IMR-90 (cell line): ENCODE data around the gene KCNAB1. TPM values are rescaled to one million over a fixed set of nuclear protein-coding genes. Genes with fewer than 3 reads are reported as not detected.
"Not testable (repeated sequence)": the region's sequence is repeated elsewhere in the genome, so short reads cannot be mapped to it uniquely, and the experiment has no call there.

Experiments used
- ATAC-seq: fragments of 200-7000 bp; cut with Tn5 transposase; 2 replicates; pipeline ENCODE4 v1.9.1; 2020; ENCODE audit warnings: low read depth, mild to moderate bottlenecking, moderate library complexity
- BruUV-seq: library from RNA; stranded (reverse); fragments of 400-500 nt; replicated peaks from 2 replicates; lab custom pipeline; 2021; lab: Mats Ljungman, UMichigan
- CTCF ChIA-PET: fragments of 300-600 bp; formaldehyde crosslinking; extraction: SDS; loops from one replicate; lab custom pipeline; 2021; ENCODE audit warnings: antibody characterized with exemption; lab: Yijun Ruan, JAX
- POLR2A ChIA-PET: fragments of 300-600 bp; sonication (Branson Sonifier 250); formaldehyde crosslinking; loops from one replicate; lab custom pipeline; 2022; ENCODE audit warnings: antibody characterized with exemption; ENCODE audit not compliant: unreplicated experiment; lab: Charles Lee
- DNase-seq: peaks from one replicate; pipeline ENCODE4 v3.0.0; 2013
- H2AFZ ChIP-seq: replicated peaks from 2 replicates; pipeline ENCODE3; 2013; ENCODE audit warnings: low read length, mild to moderate bottlenecking; ENCODE audit not compliant: poor library complexity
- H2AK5ac ChIP-seq: 2 replicates; pipeline ENCODE4 v1.6.1; 2013; ENCODE audit warnings: low read depth, low read length, inconsistent platforms
- H2AK9ac ChIP-seq: replicated peaks from 2 replicates; pipeline ENCODE3; 2013; ENCODE audit warnings: mild to moderate bottlenecking, low read depth, low read length, moderate library complexity; ENCODE audit not compliant: poor library complexity
- H2BK120ac ChIP-seq: 2 replicates; pipeline ENCODE4 v1.6.1; 2013; ENCODE audit warnings: low read depth, low read length, inconsistent platforms
- H2BK15ac ChIP-seq: 3 replicates; pipeline ENCODE4 v1.6.1; 2013; ENCODE audit warnings: low read depth, low read length, inconsistent platforms
- H2BK20ac ChIP-seq: 2 replicates; pipeline ENCODE4 v1.6.1; 2013; ENCODE audit warnings: low read depth, mild to moderate bottlenecking, inconsistent platforms, low read length, moderate library complexity
- H2BK5ac ChIP-seq: 2 replicates; pipeline ENCODE4 v1.6.1; 2013; ENCODE audit warnings: mild to moderate bottlenecking, low read depth, low read length, inconsistent platforms; ENCODE audit not compliant: poor library complexity, severe bottlenecking
- H3K14ac ChIP-seq: replicated peaks from 2 replicates; pipeline ENCODE4 v1.6.1; 2013; ENCODE audit warnings: low read depth, low read length, inconsistent platforms
- H3K18ac ChIP-seq: 2 replicates; pipeline ENCODE4 v1.6.1; 2013; ENCODE audit warnings: low read depth, low read length, control low read depth
- H3K23ac ChIP-seq: 2 replicates; pipeline ENCODE4 v1.6.1; 2013; ENCODE audit warnings: low read depth, low read length, inconsistent platforms
- H3K27ac ChIP-seq: 2 replicates; pipeline ENCODE4 v1.5.1; 2013; ENCODE audit warnings: mild to moderate bottlenecking, control low read depth, low read length; ENCODE audit not compliant: insufficient read depth
- H3K27me3 ChIP-seq: 2 replicates; pipeline ENCODE4 v1.6.1; 2013; ENCODE audit warnings: low read length; ENCODE audit not compliant: control insufficient read depth, insufficient read depth
- H3K36me3 ChIP-seq: 2 replicates; pipeline ENCODE4 v1.6.1; 2013; ENCODE audit warnings: low read length, mixed read lengths; ENCODE audit not compliant: control insufficient read depth, insufficient read depth
- H3K4ac ChIP-seq: 2 replicates; pipeline ENCODE4 v1.6.1; 2013; ENCODE audit warnings: low read depth, low read length, inconsistent platforms
- H3K4me1 ChIP-seq: 2 replicates; pipeline ENCODE4 v1.6.1; 2013; ENCODE audit warnings: low read length, mixed read lengths; ENCODE audit not compliant: control insufficient read depth, insufficient read depth
- H3K4me2 ChIP-seq: 2 replicates; pipeline ENCODE4 v1.6.1; 2013; ENCODE audit warnings: low read depth, mild to moderate bottlenecking, control low read depth, low read length, moderate library complexity
- H3K4me3 ChIP-seq: 2 replicates; pipeline ENCODE4 v1.5.1; 2013; ENCODE audit warnings: low read depth, mild to moderate bottlenecking, control low read depth, low read length, moderate library complexity; ENCODE audit not compliant: insufficient read depth
- H3K56ac ChIP-seq: 2 replicates; pipeline ENCODE4 v1.6.1; 2013; ENCODE audit warnings: low read length, inconsistent platforms; ENCODE audit not compliant: insufficient read depth; ENCODE audit errors: extremely low read depth
- H3K79me1 ChIP-seq, 2 experiments: 2 replicates each; pipeline ENCODE4 v1.6.1; 2013; ENCODE audit warnings: low read length in 2 of 2, inconsistent platforms in 1 of 2, low read depth in 1 of 2
- H3K9ac ChIP-seq: 2 replicates; pipeline ENCODE4 v1.6.1; 2013; ENCODE audit warnings: low read depth, low read length, control low read depth
- H3K9me1 ChIP-seq: 2 replicates; pipeline ENCODE4 v1.6.1; 2013; ENCODE audit warnings: low read length, inconsistent platforms; ENCODE audit not compliant: insufficient read depth
- H3K9me3 ChIP-seq: 2 replicates; pipeline ENCODE4 v1.6.1; 2013; ENCODE audit warnings: low read length; ENCODE audit not compliant: control insufficient read depth, insufficient read depth
- H4K20me1 ChIP-seq: 2 replicates; pipeline ENCODE4 v1.6.1; 2013; ENCODE audit warnings: low read length, inconsistent platforms; ENCODE audit not compliant: insufficient read depth
- H4K5ac ChIP-seq: 2 replicates; pipeline ENCODE4 v1.6.1; 2013; ENCODE audit warnings: mild to moderate bottlenecking, low read depth, low read length, control low read depth
- H4K8ac ChIP-seq, 2 experiments: 2 replicates each; pipeline ENCODE4 v1.6.1; 2013; ENCODE audit warnings: low read depth in 2 of 2, low read length in 2 of 2, control low read depth in 1 of 2, inconsistent platforms in 1 of 2
- H4K91ac ChIP-seq: 2 replicates; pipeline ENCODE4 v1.6.1; 2013; ENCODE audit warnings: low read depth, low read length, inconsistent platforms; ENCODE audit not compliant: insufficient read depth
- WGBS, 2 experiments: methylation state at CpG; one replicate each; pipeline versions ENCODE4 v1.1.5 to v1.1.7; 2013; ENCODE audit warnings: missing lambda C conversion rate in 2 of 2; ENCODE audit not compliant: insufficient read length in 1 of 2; ENCODE audit errors: extremely low coverage in 2 of 2; 5-methylcytosine and 5-hydroxymethylcytosine counted together
- dilution Hi-C: fragments of 300-500 bp; cut with HindIII; formaldehyde crosslinking; loops from one replicate; pipeline ENCODE4 v1.14.3; 2018; ENCODE audit warnings: low sequenced_read_pairs; ENCODE audit not compliant: unreplicated experiment
- in situ Hi-C: fragments of 300-500 bp; cut with MboI; formaldehyde crosslinking; loops from 3 replicates; pipeline ENCODE4 v1.14.3; 2019; ENCODE audit warnings: low sequenced_read_pairs, inconsistent platforms, mixed read lengths
- intact Hi-C: fragments of 100-400 bp; cut with micrococcal nuclease; formaldehyde crosslinking; loops from 2 replicates; pipeline ENCODE4 v1.10.0; 2022
- polyA plus RNA-seq, 3 experiments: library from polyadenylated mRNA; depleted of rRNA; stranded (reverse); fragments of >200 nt; gene quantifications; 2 replicates each; pipeline ENCODE4 v1.2.3, GENCODE V29; 2012; ENCODE audit warnings: low replicate concordance in 1 of 3
- total RNA-seq: library from RNA; depleted of rRNA; stranded (reverse); fragments of >200 nt; gene quantifications from 2 replicates; pipeline ENCODE4 v1.2.3, GENCODE V29; 2012

The KCNAB1 gene
- total and polyA plus RNA-seq, 2 of the 4 experiments (the other 2 are of a cell fraction) = under 0.01 to 0.07 TPM

DNA sequence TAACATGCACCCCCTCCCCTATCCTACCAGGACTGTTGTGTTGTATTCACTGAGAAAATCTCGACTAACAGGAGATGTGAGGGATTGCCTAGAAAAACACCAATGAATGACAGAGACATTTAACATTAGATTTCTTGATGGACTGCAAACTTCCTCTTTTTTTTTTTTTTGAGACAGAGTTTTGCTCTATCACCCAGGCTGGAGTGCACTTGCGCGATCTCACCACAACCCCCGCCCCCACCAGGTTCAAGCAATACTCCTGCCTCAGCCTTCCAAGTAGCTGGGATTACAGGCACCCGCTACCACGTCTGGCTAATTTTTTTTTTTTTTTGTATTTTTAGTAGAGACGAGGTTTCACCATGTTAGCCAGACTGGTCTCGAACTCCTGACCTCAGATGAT, 17.0 kb downstream of the KCNAB1 start:
- BruUV-seq, intact Hi-C loops, POLR2A ChIA-PET: not testable (repeated sequence)

More for the DNA sequence above, 17.0 kb downstream of the KCNAB1 start:
- ATAC-seq, H2AK5ac ChIP-seq, H4K91ac ChIP-seq, H2AK9ac ChIP-seq, H3K27ac ChIP-seq, H3K4ac ChIP-seq, H2BK5ac ChIP-seq, H3K9me1 ChIP-seq, H3K14ac ChIP-seq, H4K5ac ChIP-seq, H3K4me3 ChIP-seq, H3K4me2 ChIP-seq, H3K27me3 ChIP-seq, H3K56ac ChIP-seq, H3K4me1 ChIP-seq, H3K18ac ChIP-seq, H2BK20ac ChIP-seq, H2BK15ac ChIP-seq, H3K9ac ChIP-seq, in situ Hi-C loops, dilution Hi-C loops, H3K23ac ChIP-seq, H3K79me1 ChIP-seq, H4K8ac ChIP-seq, H3K9me3 ChIP-seq, H4K20me1 ChIP-seq, H2AFZ ChIP-seq, DNase-seq, H2BK120ac ChIP-seq, H3K36me3 ChIP-seq: not testable (repeated sequence)
- no CpG with 5 or more reads among the region's 8 CpGs for WGBS, 2 experiments
- CTCF ChIA-PET = interaction anchor here (0.6 to 1.0 kb wide), 2 partner anchors 245 to 372 kb away, joined by 4 read pairs; no protein-coding TSS in a partner anchor
